Heart right ventricle (tissue), 16 donors: ENCODE measurements around the gene GPSM3. TPM values are rescaled to one million over a fixed set of nuclear protein-coding genes. Genes with fewer than 3 reads are reported as not detected.

Experiments used
- ATAC-seq, 8 donors: fragments of 200-7000 bp; cut with Tn5 transposase; one replicate each; pipeline ENCODE4 v1.9.1; 2020; ENCODE audit warnings: mild to moderate bottlenecking in 8 of 8, moderate library complexity in 8 of 8, moderate number of reproducible peaks in 1 of 8
- DNase-seq, 2 donors: peaks; one replicate each; pipeline ENCODE4 v3.0.0-alpha.2; 2020
- H3K27ac ChIP-seq, 10 donors: fragments of 200-600 bp; sonication (generic) in 2 of 10; one replicate each; pipeline versions ENCODE4 v1.5.0 to v1.8.0; 2020 to 2022; ENCODE audit warnings: mild to moderate bottlenecking in 3 of 10
- H3K27me3 ChIP-seq, 7 donors: fragments of 200-600 bp; one replicate each; pipeline ENCODE4 v1.8.0; 2021 to 2022; ENCODE audit warnings: mild to moderate bottlenecking in 2 of 7
- H3K36me3 ChIP-seq, 9 donors: fragments of 200-600 bp; sonication (generic) in 1 of 9; one replicate each; pipeline versions ENCODE4 v1.5.0 to v1.8.0; 2020 to 2022; ENCODE audit warnings: mild to moderate bottlenecking in 2 of 9
- H3K4me1 ChIP-seq, 9 donors: fragments of 200-600 bp; sonication (generic) in 1 of 9; one replicate each; pipeline versions ENCODE4 v1.5.0 to v1.8.0; 2020 to 2022; ENCODE audit warnings: mild to moderate bottlenecking in 4 of 9
- H3K4me3 ChIP-seq, 10 donors: fragments of 200-600 bp; sonication (generic) in 2 of 10; one replicate each; pipeline versions ENCODE4 v1.5.0 to v1.8.0; 2020 to 2022; ENCODE audit warnings: mild to moderate bottlenecking in 7 of 10, moderate library complexity in 2 of 10
- H3K9me3 ChIP-seq, 11 donors: fragments of 200-600 bp in 10 of 11; sonication (generic) in 2 of 11; one replicate each; pipeline versions ENCODE4 v1.5.0 to v1.8.0; 2013 to 2022; ENCODE audit warnings: mild to moderate bottlenecking in 2 of 11, control low read depth in 1 of 11, moderate library complexity in 1 of 11
- whole genome bisulfite sequencing, 2 donors: extraction: QIAGEN DNeasy Blood & Tissue Kit; methylation state at CpG; one replicate each; pipeline ENCODE4 v1.1.7; 2013; ENCODE audit warnings: inconsistent platforms in 1 of 2; 5-methylcytosine and 5-hydroxymethylcytosine counted together
- intact Hi-C, 10 donors: fragments of 100-400 bp; cut with DNase I; formaldehyde crosslinking; loops; one replicate each; pipeline versions ENCODE4 v1.11.1 to v1.14.2; 2022
- polyA plus RNA-seq, 2 donors: library from polyadenylated mRNA; stranded (reverse); fragments of 200-250 nt; gene quantifications; one replicate each; pipeline ENCODE4 v1.2.3, GENCODE V29; 2013
- total RNA-seq, 10 donors: library from RNA; stranded (reverse); fragmentation: NEBNext Ultra II Directional in 3 of 10; extraction: Animal tissue kit (Norgen Biotek cat#: 25700) in 3 of 10; gene quantifications; one replicate each; pipeline versions ENCODE4 v1.2.1 to v1.2.4, GENCODE V29; 2021 to 2023
- TF ChIP-seq, protein P1 (sequence below), 9 donors: fragments of 200-600 bp; sonication (generic) in 2 of 9; IDR thresholded peaks; one replicate each; pipeline versions ENCODE4 v1.5.0 to v1.8.0; 2021 to 2022; ENCODE audit warnings: antibody characterized with exemption in 9 of 9, mild to moderate bottlenecking in 5 of 9, moderate library complexity in 1 of 9
- donor health status: Arrhythmogenic right ventricular cardiomyopathy.
- donor health status: ischemic (EF 13 %, LVEDD 7.1; RV severe dilation, severe dysfunction).
- donor health status: healthy with polysubstance abuse.
- donor health status: DM: no; HTN: yes; CAD: no.
- donor health status: DM: no; HTN: no; CAD: no.
- donor health status: ischemic (EF 25% LVEDD 6.9; RV normal size, moderate dysfunction).
- donor health status: ischemic (EF 25% LVEDD 5.7; RV mildly dilated, moderate dysfunction).
- donor health status: healthy.
- donor health status: DM: yes; HTN: yes; CAD: no.
- donor health status: Ischemic cardiomyopathy.
- donor health status: ischemic (EF 35%, LVEDD 5.7; RV mildly dilated, moderate dysfunction).
- donor health status: nonischemic (EF 11% LVEDD 7.7; RV severe dilation, severe dysfunction).
- donor health status: DM: yes; HTN: yes; CAD: no.
- donor health status: PGD.
- donor health status: ischemic (EF 29% LVEDD 5.4; RV normal size, mild dysfunction).
- donor health status: nonischemic (EF 23%, LVEDD 6.1; RV moderate dilation, normal function).

GPSM3 gene
- total and polyA plus RNA-seq, 12 donors, result 2.4 to 28.0 (median 4.6) TPM

DNA sequence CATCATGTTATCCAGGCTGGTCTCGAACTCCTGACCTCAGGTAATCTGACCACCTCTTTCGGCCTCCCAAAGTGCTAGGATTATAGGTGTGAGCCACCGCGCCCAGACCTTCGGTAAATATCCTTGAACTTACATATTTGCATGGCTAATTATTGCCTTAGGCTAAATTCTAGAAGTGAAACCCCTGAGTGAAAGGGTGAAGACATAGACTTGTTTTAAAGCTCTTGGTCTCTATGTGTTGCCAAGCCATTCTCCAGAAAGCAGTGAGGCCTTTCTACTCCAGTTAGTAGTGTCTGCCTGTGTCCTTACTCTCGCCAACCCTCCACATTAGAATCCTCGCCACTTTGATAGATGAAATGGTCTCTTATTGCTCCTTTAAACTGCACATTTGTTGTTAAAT, 34.0 kb upstream of the GPSM3 start:
- no peak for DNase-seq
- peaks cover 0 to 22% (median 6%) of the 10 kb centered on the region in 9 donors for H3K4me1 ChIP-seq
- no peak overlapping the region for H3K4me3 ChIP-seq
- ATAC-seq, result no peak
- TF ChIP-seq, protein P1, sequence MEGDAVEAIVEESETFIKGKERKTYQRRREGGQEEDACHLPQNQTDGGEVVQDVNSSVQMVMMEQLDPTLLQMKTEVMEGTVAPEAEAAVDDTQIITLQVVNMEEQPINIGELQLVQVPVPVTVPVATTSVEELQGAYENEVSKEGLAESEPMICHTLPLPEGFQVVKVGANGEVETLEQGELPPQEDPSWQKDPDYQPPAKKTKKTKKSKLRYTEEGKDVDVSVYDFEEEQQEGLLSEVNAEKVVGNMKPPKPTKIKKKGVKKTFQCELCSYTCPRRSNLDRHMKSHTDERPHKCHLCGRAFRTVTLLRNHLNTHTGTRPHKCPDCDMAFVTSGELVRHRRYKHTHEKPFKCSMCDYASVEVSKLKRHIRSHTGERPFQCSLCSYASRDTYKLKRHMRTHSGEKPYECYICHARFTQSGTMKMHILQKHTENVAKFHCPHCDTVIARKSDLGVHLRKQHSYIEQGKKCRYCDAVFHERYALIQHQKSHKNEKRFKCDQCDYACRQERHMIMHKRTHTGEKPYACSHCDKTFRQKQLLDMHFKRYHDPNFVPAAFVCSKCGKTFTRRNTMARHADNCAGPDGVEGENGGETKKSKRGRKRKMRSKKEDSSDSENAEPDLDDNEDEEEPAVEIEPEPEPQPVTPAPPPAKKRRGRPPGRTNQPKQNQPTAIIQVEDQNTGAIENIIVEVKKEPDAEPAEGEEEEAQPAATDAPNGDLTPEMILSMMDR (IDR thresholded peaks at IDR 0.05), result no peak
- no peaks in the 10 kb centered on the region for H3K9me3 ChIP-seq
- H3K27me3 ChIP-seq, result no peaks in the 10 kb centered on the region
- WGBS, 2 donors, result 94 to 97% methylated on average over 7 of the region's 7 CpGs
- no peak overlapping the region for H3K27ac ChIP-seq
- peaks cover 0 to 13% (median 0%) of the 10 kb centered on the region in 9 donors for H3K36me3 ChIP-seq
- intact Hi-C loops, result no loop called here

- ATAC-seq, result no peak
- 82 to 86% methylated on average over 2 of the region's 2 CpGs for WGBS, 2 donors
These were observed 32.3 kb upstream of the GPSM3 start for GRCh38 chr6:32224696-32225095.

DNA sequence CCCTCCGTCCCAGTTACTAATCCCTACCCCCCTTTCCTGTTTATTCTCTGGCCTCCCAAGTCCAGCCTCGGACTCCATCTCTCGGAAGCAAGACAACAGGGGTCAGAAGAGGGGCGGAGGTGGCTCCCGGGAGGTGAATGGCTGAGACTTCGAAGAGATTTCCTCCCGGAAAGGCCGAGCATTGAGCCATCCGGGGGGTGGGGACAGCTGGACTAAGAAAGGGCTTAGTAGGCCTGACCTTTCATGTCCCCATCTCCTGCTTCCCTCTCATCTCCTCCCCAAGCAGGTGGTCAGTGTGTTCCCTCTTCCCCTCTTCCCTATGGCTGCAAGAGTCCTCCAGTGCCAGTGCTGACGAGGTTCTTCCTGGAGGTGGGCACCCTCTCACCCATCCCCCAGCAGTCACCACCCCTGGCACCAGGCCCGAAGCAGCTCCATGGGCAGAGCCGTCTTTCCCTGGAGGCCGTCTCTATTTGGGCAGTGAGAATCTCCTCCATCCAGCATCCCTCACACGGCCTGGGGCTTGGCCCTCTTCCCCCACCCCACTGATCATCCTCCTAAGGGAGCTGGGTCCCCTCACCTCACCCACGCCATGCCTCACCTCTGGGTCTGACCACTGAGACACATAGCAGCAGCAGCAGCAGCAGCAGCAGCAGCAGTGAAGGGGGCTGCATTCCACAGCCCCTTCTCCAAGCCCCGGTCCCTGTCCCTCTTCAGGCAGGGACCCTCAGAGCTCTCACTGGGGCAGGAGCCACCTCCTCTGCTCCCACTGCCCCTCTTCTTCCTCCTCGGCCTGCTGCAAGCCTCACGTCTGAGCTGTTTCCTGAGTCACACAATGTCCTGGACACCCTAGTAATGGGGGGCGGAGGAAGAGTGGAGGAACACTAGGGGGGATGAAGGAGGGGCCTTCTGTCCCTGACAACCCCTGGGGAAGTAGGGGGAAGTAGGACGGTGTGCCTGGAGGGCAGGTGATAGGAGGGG, 31.1 kb upstream of the GPSM3 start, which contains the start of gene NOTCH4:
NOTCH4 (minus strand) TSS at position 810 of the 978 bp plus-strand sequence; CDS start at position 671, 139 bp downstream.
- intact Hi-C loops, result no loop called here
- DNase-seq, result peak; percentile 45 to 71
- H3K27ac ChIP-seq, result peak within 1 kb of the TSS; percentile 79 to 94 (median 90)
- ATAC-seq, result peak; percentile 63 to 93 (median 86)
- peaks cover 0 to 42% (median 0%) of the 10 kb centered on the region in 9 donors for H3K36me3 ChIP-seq
- 35 to 40% methylated on average over 20 of the region's 20 CpGs for WGBS, 2 donors
- peak within 1 kb of the TSS; percentile 11 to 60 (median 48) for H3K4me3 ChIP-seq
- no peaks in the 10 kb centered on the region for H3K27me3 ChIP-seq
- TF ChIP-seq, protein P1 (IDR thresholded peaks at IDR 0.05), result no peak
- H3K9me3 ChIP-seq, result no peaks in the 10 kb centered on the region
- peaks cover 0 to 22% (median 6%) of the 10 kb centered on the region in 9 donors for H3K4me1 ChIP-seq

More at GRCh38 chr6:32224696-32225095, 32.3 kb upstream of the GPSM3 start:
- Histone ChIP-seq H3K27ac (peak overlapping the region; percentile 79 to 94 (median 90)), H3K36me3 (peaks cover 0 to 30% (median 0%) of the 10 kb centered on the region in 9 donors), H3K4me1 (peaks cover 0 to 22% (median 6%) of the 10 kb centered on the region in 9 donors), H3K9me3 (no peaks in the 10 kb centered on the region), H3K27me3 (no peaks in the 10 kb centered on the region), H3K4me3 (no peak overlapping the region)
- TF ChIP-seq, protein P1 (IDR thresholded peaks at IDR 0.05), result no peak
- no peak for DNase-seq
- intact Hi-C loops, result no loop called here
